CD14-positive monocyte (primary cell): ENCODE data around the gene EPHA4. TPM values are rescaled to one million over a fixed set of nuclear protein-coding genes. Genes with fewer than 3 reads are reported as not detected.

ENCODE experiments used
- DNase-seq, 3 donors: peaks; one replicate each; pipeline ENCODE4 v3.0.0-alpha.2; 2011 to 2022
- H2AFZ ChIP-seq: 2 replicates; pipeline ENCODE4 v1.6.0; 2012; ENCODE audit warnings: mild to moderate bottlenecking, low read depth, low read length, inconsistent platforms; ENCODE audit not compliant: insufficient read depth, poor library complexity, severe bottlenecking
- H3K27ac ChIP-seq, 2 donors: 1 replicate in 1 of 2; 2 replicates in 1 of 2; pipeline ENCODE4 v1.5.1; 2012 to 2013; ENCODE audit warnings: low read length in 2 of 2, control low read depth in 1 of 2, inconsistent platforms in 1 of 2, low read depth in 1 of 2, mild to moderate bottlenecking in 1 of 2
- H3K27me3 ChIP-seq, 2 donors: one replicate each; pipeline versions ENCODE4 v1.6.0 to v1.6.1; 2011 to 2013; ENCODE audit warnings: low read length in 2 of 2; ENCODE audit not compliant: control insufficient read depth in 2 of 2, insufficient read depth in 2 of 2
- H3K36me3 ChIP-seq, 2 donors: replicated peaks in 1 of 2; 1 replicate in 1 of 2; 2 replicates in 1 of 2; pipeline versions ENCODE4 v1.5.1 to v1.6.1; 2012 to 2013; ENCODE audit warnings: low read length in 2 of 2, control low read depth in 1 of 2, inconsistent platforms in 1 of 2, mild to moderate bottlenecking in 1 of 2; ENCODE audit not compliant: insufficient read depth in 2 of 2, control insufficient read depth in 1 of 2
- H3K4me1 ChIP-seq, 2 donors: 1 replicate in 1 of 2; 2 replicates in 1 of 2; pipeline versions ENCODE4 v1.5.1 to v1.6.1; 2012 to 2013; ENCODE audit warnings: low read length in 2 of 2, control low read depth in 1 of 2, inconsistent platforms in 1 of 2, mild to moderate bottlenecking in 1 of 2, moderate library complexity in 1 of 2; ENCODE audit not compliant: insufficient read depth in 2 of 2, control insufficient read depth in 1 of 2
- H3K4me2 ChIP-seq: replicated peaks from 2 replicates; pipeline ENCODE3; 2012; ENCODE audit warnings: low read length, moderate library complexity, mild to moderate bottlenecking; ENCODE audit not compliant: poor library complexity, severe bottlenecking; ENCODE audit errors: extremely low read depth
- H3K4me3 ChIP-seq, 3 experiments: fragments of 200-600 bp in 1 of 3; sonication (generic) in 1 of 3; replicated peaks in 1 of 3; 1 replicate in 2 of 3; 2 replicates in 1 of 3; pipeline ENCODE4 v1.5.1; 2011 to 2013; ENCODE audit warnings: low read length in 3 of 3, mild to moderate bottlenecking in 3 of 3, control low read depth in 2 of 3, low read depth in 2 of 3, inconsistent platforms in 1 of 3, moderate library complexity in 1 of 3
- H3K79me2 ChIP-seq: 2 replicates; pipeline ENCODE4 v1.6.0; 2012; ENCODE audit warnings: mild to moderate bottlenecking, control low read depth, inconsistent platforms, low read length, moderate library complexity; ENCODE audit not compliant: insufficient read depth
- H3K9ac ChIP-seq: 2 replicates; pipeline ENCODE4 v1.6.0; 2017; ENCODE audit warnings: low read length, mild to moderate bottlenecking; ENCODE audit not compliant: insufficient read depth, poor library complexity, severe bottlenecking
- H3K9me3 ChIP-seq, 2 donors: replicated peaks in 1 of 2; 1 replicate in 1 of 2; 2 replicates in 1 of 2; pipeline versions ENCODE4 v1.5.1 to v1.6.1; 2012 to 2013; ENCODE audit warnings: low read length in 2 of 2, control low read depth in 1 of 2; ENCODE audit not compliant: control insufficient read depth in 1 of 2, insufficient read depth in 1 of 2
- H4K20me1 ChIP-seq: 2 replicates; pipeline ENCODE4 v1.6.0; 2012; ENCODE audit warnings: mild to moderate bottlenecking, low read length, control low read depth, moderate library complexity; ENCODE audit not compliant: insufficient read depth
- H3K27ac Mint-ChIP-seq, 7 donors: one replicate each; pipeline ENCODE4 v1.8.0; 2020; ENCODE audit warnings: mild to moderate bottlenecking in 7 of 7, mixed read lengths in 7 of 7, moderate library complexity in 6 of 7, inconsistent platforms in 2 of 7
- H3K27me3 Mint-ChIP-seq, 3 donors: one replicate each; pipeline ENCODE4 v1.8.0; 2021 to 2022; ENCODE audit warnings: low read depth in 3 of 3, mild to moderate bottlenecking in 3 of 3, mixed read lengths in 3 of 3, moderate library complexity in 3 of 3, inconsistent platforms in 1 of 3
- H3K36me3 Mint-ChIP-seq, 2 donors: one replicate each; pipeline ENCODE4 v1.8.0; 2020; ENCODE audit warnings: mixed read lengths in 2 of 2, inconsistent platforms in 1 of 2, mild to moderate bottlenecking in 1 of 2
- H3K4me1 Mint-ChIP-seq: one replicate; pipeline ENCODE4 v1.8.0; 2020; ENCODE audit warnings: mild to moderate bottlenecking, mixed read lengths
- H3K4me3 Mint-ChIP-seq, 2 donors: one replicate each; pipeline ENCODE4 v1.8.0; 2020; ENCODE audit warnings: mild to moderate bottlenecking in 2 of 2, mixed read lengths in 2 of 2, moderate library complexity in 1 of 2
- H3K9me3 Mint-ChIP-seq, 7 donors: one replicate each; pipeline ENCODE4 v1.8.0; 2020 to 2022; ENCODE audit warnings: mixed read lengths in 7 of 7, mild to moderate bottlenecking in 6 of 7, moderate library complexity in 6 of 7, inconsistent platforms in 2 of 7
- CTCF ChIP-seq: fragments of 200-600 bp; IDR thresholded peaks from one replicate; pipeline ENCODE4 v1.8.0; 2022; ENCODE audit warnings: antibody characterized with exemption, mild to moderate bottlenecking
- WGBS: methylation state at CpG from one replicate; pipeline ENCODE4 v1.1.5; 2013; ENCODE audit warnings: missing lambda C conversion rate; ENCODE audit not compliant: insufficient coverage; 5-methylcytosine and 5-hydroxymethylcytosine counted together
- intact Hi-C, 2 donors: fragments of 100-400 bp; cut with micrococcal nuclease; formaldehyde crosslinking; loops; one replicate each; pipeline versions ENCODE4 v1.15.0 to v1.15.1; 2023
- polyA plus RNA-seq, 3 donors: library from polyadenylated mRNA; depleted of rRNA in 1 of 3; unstranded in 2 of 3; stranded (reverse) in 1 of 3; fragments of 300-500 nt in 2 of 3; fragments of >200 nt in 1 of 3; fragmentation: Illumina TruSeq in 2 of 3; gene quantifications; 1 replicate in 2 of 3; 2 replicates in 1 of 3; pipeline ENCODE4 v1.2.3, GENCODE V29; 2012 to 2021

Gene EPHA4
- polyA plus RNA-seq, 3 donors, result 0.15 to 0.31 TPM; not detected in 1

DNA sequence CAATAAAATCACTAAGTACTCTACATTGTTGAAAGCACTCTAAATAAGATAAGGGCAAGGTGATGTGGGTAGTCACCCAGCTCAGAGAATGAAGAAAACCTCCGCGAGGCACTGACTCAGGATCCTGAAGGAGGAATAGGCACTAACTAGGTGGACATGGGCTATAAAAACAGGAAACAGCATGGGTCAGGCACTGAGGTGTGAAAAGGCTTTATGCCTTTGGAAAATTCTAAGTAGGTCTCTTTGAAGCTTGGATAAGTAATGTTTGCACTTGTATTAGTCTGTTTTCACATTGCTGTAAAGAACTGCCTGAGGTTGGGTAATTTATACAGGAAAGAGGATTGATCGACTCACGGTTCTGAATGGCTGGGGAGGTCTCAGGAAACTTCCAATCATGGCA is 161.6 kb downstream of the EPHA4 start:
- H2AFZ ChIP-seq, result no peak overlapping the region
- H3K9ac ChIP-seq, result no peak overlapping the region
- peaks cover 0 to 1% (median 0%) of the 10 kb centered on the region in 3 donors for H3K27me3 Mint-ChIP-seq
- H3K4me3 ChIP-seq, result no peak overlapping the region
- no peak overlapping the region for H3K27ac Mint-ChIP-seq
- H3K4me3 Mint-ChIP-seq, result no peak overlapping the region
- H3K4me1 Mint-ChIP-seq, result no peaks in the 10 kb centered on the region
- 96% methylated on average over 4 of the region's 4 CpGs for WGBS
- no peaks in the 10 kb centered on the region for H3K27me3 ChIP-seq
- intact Hi-C loops, result no loop called here
- H3K4me2 ChIP-seq, result no peak overlapping the region
- H4K20me1 ChIP-seq, result no peaks in the 10 kb centered on the region
- peaks cover 0 to 8% (median 4%) of the 10 kb centered on the region in 7 donors for H3K9me3 Mint-ChIP-seq
- H3K36me3 ChIP-seq, result no peaks in the 10 kb centered on the region
- no peaks in the 10 kb centered on the region for H3K79me2 ChIP-seq
- H3K36me3 Mint-ChIP-seq, result no peaks in the 10 kb centered on the region
- H3K9me3 ChIP-seq, result no peaks in the 10 kb centered on the region
- no peak for TF ChIP-seq CTCF
- H3K27ac ChIP-seq, result no peak overlapping the region
- no peaks in the 10 kb centered on the region for H3K4me1 ChIP-seq
- no peak for DNase-seq

DNA sequence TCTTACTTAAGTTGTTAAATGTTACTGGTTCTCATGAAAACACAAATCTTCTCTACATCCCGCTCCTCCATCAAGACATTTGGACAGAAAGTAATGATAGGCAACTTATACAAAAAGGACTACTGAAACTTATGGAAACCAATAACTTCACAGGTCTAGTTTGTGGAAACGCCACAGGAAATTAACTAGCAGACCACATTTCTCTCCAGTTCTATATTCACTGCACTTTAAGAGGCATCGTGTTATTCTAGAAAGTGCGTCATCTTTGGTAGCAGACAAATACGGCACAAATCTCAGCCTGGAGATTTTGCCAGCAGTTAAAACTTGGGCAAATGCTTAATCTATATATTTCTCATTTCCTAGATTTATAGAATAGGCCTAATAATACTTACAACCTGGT is 164.3 kb downstream of the EPHA4 start:
- H3K27me3 Mint-ChIP-seq, result peaks cover 0 to 1% (median 0%) of the 10 kb centered on the region in 3 donors
- H3K4me3 Mint-ChIP-seq, result no peak overlapping the region
- H3K9ac ChIP-seq, result no peak overlapping the region
- H3K36me3 ChIP-seq, result no peaks in the 10 kb centered on the region
- H3K9me3 Mint-ChIP-seq, result peaks cover 0 to 11% (median 4%) of the 10 kb centered on the region in 7 donors
- no peaks in the 10 kb centered on the region for H3K9me3 ChIP-seq
- no peak overlapping the region for H3K4me3 ChIP-seq
- H4K20me1 ChIP-seq, result no peaks in the 10 kb centered on the region
- no peak overlapping the region for H3K27ac ChIP-seq
- no peaks in the 10 kb centered on the region for H3K4me1 ChIP-seq
- intact Hi-C loops, result no loop called here
- H3K4me2 ChIP-seq, result no peak overlapping the region
- H2AFZ ChIP-seq, result no peak overlapping the region
- H3K27me3 ChIP-seq, result no peaks in the 10 kb centered on the region
- H3K4me1 Mint-ChIP-seq, result no peaks in the 10 kb centered on the region
- DNase-seq, result no peak
- no peaks in the 10 kb centered on the region for H3K79me2 ChIP-seq
- no peak overlapping the region for H3K27ac Mint-ChIP-seq
- no peaks in the 10 kb centered on the region for H3K36me3 Mint-ChIP-seq
- TF ChIP-seq CTCF, result no peak
- WGBS, result 92% methylated on average over 2 of the region's 5 CpGs
